K562 (cell line): ENCODE results near the gene ALOXE3. TPM values are rescaled to one million over a fixed set of nuclear protein-coding genes. Genes with fewer than 3 reads are reported as not detected.

Experiments
- ARHGAP35 ChIP-seq: fragments of 450-650 bp; IDR thresholded peaks from 2 replicates; pipeline ENCODE4 v1.6.1; 2018; ENCODE audit not compliant: partially characterized antibody
- C11orf30 ChIP-seq: fragments of 450-650 bp; IDR thresholded peaks from 2 replicates; pipeline ENCODE4 v1.6.1; 2016; ENCODE audit warnings: low read depth, mild to moderate bottlenecking
- CBX3 ChIP-seq, 2 experiments: IDR thresholded peaks; 1 replicate in 1 of 2; 2 replicates in 1 of 2; pipeline ENCODE4 v1.6.1; 2012; ENCODE audit warnings: inconsistent platforms in 2 of 2, low read length in 2 of 2, borderline replicate concordance in 1 of 2, control low read depth in 1 of 2
- CCAR2 ChIP-seq: fragments of 200-400 bp; formaldehyde crosslinking; IDR thresholded peaks from 2 replicates; pipeline ENCODE4 v1.6.1; 2017; ENCODE audit warnings: mild to moderate bottlenecking, low read depth, low read length
- CHCHD3 ChIP-seq: fragments of 250-450 bp; sonication (Bioruptor Pico); IDR thresholded peaks from 2 replicates; pipeline ENCODE4 v2.1.2; 2022; ENCODE audit warnings: mild to moderate bottlenecking
- CHD2 ChIP-seq: IDR thresholded peaks from 2 replicates; pipeline ENCODE4 v1.6.1; 2011; ENCODE audit warnings: low read depth, low read length
- EHMT2 ChIP-seq: fragments of 450-650 bp; IDR thresholded peaks from 2 replicates; pipeline ENCODE4 v1.6.1; 2018; ENCODE audit warnings: antibody characterized with exemption
- GATAD2A ChIP-seq: fragments of 450-650 bp; IDR thresholded peaks from 2 replicates; pipeline ENCODE4 v1.6.1; 2017
- HOXB6 ChIP-seq: fragments of 250-450 bp; sonication (Bioruptor Pico); IDR thresholded peaks from 2 replicates; pipeline ENCODE4 v1.5.1; 2022; ENCODE audit warnings: mild to moderate bottlenecking, borderline replicate concordance
- MAFK ChIP-seq: IDR thresholded peaks from 2 replicates; pipeline ENCODE4 v1.6.1; 2011; ENCODE audit warnings: low read length, improper control_type of control experiment
- MYNN ChIP-seq, 2 experiments: sonication (generic); formaldehyde crosslinking in 1 of 2; IDR thresholded peaks; 2 replicates each; pipeline versions ENCODE4 v1.5.0 to v1.6.1; 2016 to 2020; ENCODE audit warnings: antibody characterized with exemption in 1 of 2, missing genetic modification reagents in 1 of 2
- PML ChIP-seq: IDR thresholded peaks from 2 replicates; pipeline ENCODE4 v1.6.1; 2012; ENCODE audit warnings: low read length, inconsistent platforms
- SAFB ChIP-seq: fragments of 200-400 bp; formaldehyde crosslinking; IDR thresholded peaks from 2 replicates; pipeline ENCODE4 v1.6.1; 2017; ENCODE audit warnings: low read depth, low read length, borderline replicate concordance
- WHSC1 ChIP-seq: IDR thresholded peaks from one replicate; pipeline ENCODE4 v1.6.1; 2012; ENCODE audit warnings: low read length, control low read depth, inconsistent platforms
- ZNF3 ChIP-seq: fragments of 250-450 bp; sonication (Bioruptor Pico); IDR thresholded peaks from 2 replicates; pipeline ENCODE4 v1.5.0; 2021; ENCODE audit warnings: mild to moderate bottlenecking, moderate library complexity
- ZNF668 ChIP-seq: fragments of 250-450 bp; sonication (Bioruptor Pico); IDR thresholded peaks from 2 replicates; pipeline ENCODE4 v1.8.0; 2022; ENCODE audit warnings: mild to moderate bottlenecking, inconsistent platforms
- ZNF699 ChIP-seq: fragments of 250-450 bp; sonication (Bioruptor Pico); IDR thresholded peaks from 2 replicates; pipeline ENCODE4 v1.8.0; 2021; ENCODE audit warnings: mild to moderate bottlenecking, moderate library complexity; ENCODE audit not compliant: insufficient replicate concordance
- ZNF778 ChIP-seq: fragments of 450-650 bp; formaldehyde crosslinking; IDR thresholded peaks from 2 replicates; pipeline ENCODE4 v1.4.0; 2020; ENCODE audit warnings: mild to moderate bottlenecking, moderate library complexity
- polyA plus RNA-seq, 8 experiments: library from polyadenylated mRNA; depleted of rRNA in 4 of 8; stranded (reverse) in 5 of 8; unstranded in 3 of 8; fragments of >200 nt; fragmentation: Nextera tagmentation in 2 of 8; fragmentation: Illumina TruSeq in 1 of 8; extraction: Ambion mirVana in 2 of 8; extraction: Trizol in 1 of 8; gene quantifications; 2 replicates each; pipeline versions ENCODE4 v1.2.1 to v1.2.3, GENCODE V29; 2011 to 2014; ENCODE audit warnings: inconsistent platforms in 1 of 8, missing spikeins in 1 of 8
- total RNA-seq, 7 experiments: library from RNA; depleted of rRNA in 6 of 7; stranded (reverse); fragments of >200 nt in 6 of 7; fragmentation: Illumina TruSeq in 2 of 7; extraction: Trizol in 2 of 7; gene quantifications; 2 replicates each; pipeline versions ENCODE4 v1.2.1 to v1.2.3, GENCODE V29; 2011 to 2021; ENCODE audit warnings: low replicate concordance in 1 of 7
- TF ChIP-seq, protein P1 (sequence below): sonication (generic); formaldehyde crosslinking; IDR thresholded peaks from 2 replicates; pipeline ENCODE4 v1.8.0; 2023; ENCODE audit warnings: missing genetic modification reagents, mild to moderate bottlenecking, borderline replicate concordance
- TF ChIP-seq, protein P2 (sequence below): fragments of 450-650 bp; IDR thresholded peaks from 2 replicates; pipeline ENCODE4 v1.6.1; 2017; ENCODE audit warnings: mild to moderate bottlenecking, moderate library complexity
- TF ChIP-seq, protein P3 (sequence below): fragments of 450-650 bp; formaldehyde crosslinking; IDR thresholded peaks from 2 replicates; pipeline ENCODE4 v1.4.0; 2022; ENCODE audit warnings: missing genetic modification characterization
- TF ChIP-seq, protein P4 (sequence below): sonication (generic); formaldehyde crosslinking; IDR thresholded peaks from 2 replicates; pipeline ENCODE4 v1.8.0; 2023; ENCODE audit warnings: mild to moderate bottlenecking, missing genetic modification reagents

ALOXE3 gene
- total and polyA plus RNA-seq, 9 of the 15 experiments (the other 6 are each of a cell fraction or from before 2014, with no cell fraction given), result 0.04 TPM; not detected in 8

DNA sequence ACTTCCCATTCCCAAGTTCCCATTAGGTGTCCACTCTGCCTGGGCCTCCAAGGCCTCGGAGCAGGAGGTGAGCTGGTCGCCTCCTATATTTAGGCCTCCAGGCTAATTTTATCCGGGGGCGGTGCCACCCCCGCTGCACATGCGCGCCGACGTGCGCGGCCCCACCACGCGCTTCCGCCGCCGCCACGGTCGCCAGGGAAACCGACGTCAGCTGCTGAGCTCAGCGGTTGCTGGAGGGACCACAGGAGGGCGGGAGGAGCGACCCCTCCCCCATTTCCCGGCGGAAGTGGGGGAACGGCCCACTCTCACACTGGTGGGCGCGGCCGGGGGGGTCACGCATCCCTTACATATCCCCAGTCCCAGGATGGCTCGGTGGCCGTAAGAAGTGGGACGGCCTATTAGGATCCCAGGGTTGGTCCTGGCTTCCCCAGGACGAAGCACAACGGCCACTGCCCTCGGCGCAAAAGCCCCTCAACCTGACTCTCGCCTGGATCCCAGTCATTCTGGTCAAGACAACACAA is 32.9 kb upstream of the ALOXE3 start (continued):
- no peak for TF ChIP-seq CCAR2
- no peak for TF ChIP-seq SAFB
- no peak for TF ChIP-seq CHD2
- no peak for TF ChIP-seq GATAD2A
- TF ChIP-seq PML, result no peak
- TF ChIP-seq, protein P1, sequence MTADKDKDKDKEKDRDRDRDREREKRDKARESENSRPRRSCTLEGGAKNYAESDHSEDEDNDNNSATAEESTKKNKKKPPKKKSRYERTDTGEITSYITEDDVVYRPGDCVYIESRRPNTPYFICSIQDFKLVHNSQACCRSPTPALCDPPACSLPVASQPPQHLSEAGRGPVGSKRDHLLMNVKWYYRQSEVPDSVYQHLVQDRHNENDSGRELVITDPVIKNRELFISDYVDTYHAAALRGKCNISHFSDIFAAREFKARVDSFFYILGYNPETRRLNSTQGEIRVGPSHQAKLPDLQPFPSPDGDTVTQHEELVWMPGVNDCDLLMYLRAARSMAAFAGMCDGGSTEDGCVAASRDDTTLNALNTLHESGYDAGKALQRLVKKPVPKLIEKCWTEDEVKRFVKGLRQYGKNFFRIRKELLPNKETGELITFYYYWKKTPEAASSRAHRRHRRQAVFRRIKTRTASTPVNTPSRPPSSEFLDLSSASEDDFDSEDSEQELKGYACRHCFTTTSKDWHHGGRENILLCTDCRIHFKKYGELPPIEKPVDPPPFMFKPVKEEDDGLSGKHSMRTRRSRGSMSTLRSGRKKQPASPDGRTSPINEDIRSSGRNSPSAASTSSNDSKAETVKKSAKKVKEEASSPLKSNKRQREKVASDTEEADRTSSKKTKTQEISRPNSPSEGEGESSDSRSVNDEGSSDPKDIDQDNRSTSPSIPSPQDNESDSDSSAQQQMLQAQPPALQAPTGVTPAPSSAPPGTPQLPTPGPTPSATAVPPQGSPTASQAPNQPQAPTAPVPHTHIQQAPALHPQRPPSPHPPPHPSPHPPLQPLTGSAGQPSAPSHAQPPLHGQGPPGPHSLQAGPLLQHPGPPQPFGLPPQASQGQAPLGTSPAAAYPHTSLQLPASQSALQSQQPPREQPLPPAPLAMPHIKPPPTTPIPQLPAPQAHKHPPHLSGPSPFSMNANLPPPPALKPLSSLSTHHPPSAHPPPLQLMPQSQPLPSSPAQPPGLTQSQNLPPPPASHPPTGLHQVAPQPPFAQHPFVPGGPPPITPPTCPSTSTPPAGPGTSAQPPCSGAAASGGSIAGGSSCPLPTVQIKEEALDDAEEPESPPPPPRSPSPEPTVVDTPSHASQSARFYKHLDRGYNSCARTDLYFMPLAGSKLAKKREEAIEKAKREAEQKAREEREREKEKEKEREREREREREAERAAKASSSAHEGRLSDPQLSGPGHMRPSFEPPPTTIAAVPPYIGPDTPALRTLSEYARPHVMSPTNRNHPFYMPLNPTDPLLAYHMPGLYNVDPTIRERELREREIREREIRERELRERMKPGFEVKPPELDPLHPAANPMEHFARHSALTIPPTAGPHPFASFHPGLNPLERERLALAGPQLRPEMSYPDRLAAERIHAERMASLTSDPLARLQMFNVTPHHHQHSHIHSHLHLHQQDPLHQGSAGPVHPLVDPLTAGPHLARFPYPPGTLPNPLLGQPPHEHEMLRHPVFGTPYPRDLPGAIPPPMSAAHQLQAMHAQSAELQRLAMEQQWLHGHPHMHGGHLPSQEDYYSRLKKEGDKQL (CRISPR knock-in tag), result no peak
- no peak for TF ChIP-seq ARHGAP35
- TF ChIP-seq CBX3 (IDR thresholded peaks at IDR 0.05; ENCODE audit: borderline replicate concordance in 1 of 2, low read length in 2 of 2), result no peak
- no peak for TF ChIP-seq ZNF778 (CRISPR knock-in tag)
- TF ChIP-seq EHMT2, result no peak
- TF ChIP-seq, protein P2, sequence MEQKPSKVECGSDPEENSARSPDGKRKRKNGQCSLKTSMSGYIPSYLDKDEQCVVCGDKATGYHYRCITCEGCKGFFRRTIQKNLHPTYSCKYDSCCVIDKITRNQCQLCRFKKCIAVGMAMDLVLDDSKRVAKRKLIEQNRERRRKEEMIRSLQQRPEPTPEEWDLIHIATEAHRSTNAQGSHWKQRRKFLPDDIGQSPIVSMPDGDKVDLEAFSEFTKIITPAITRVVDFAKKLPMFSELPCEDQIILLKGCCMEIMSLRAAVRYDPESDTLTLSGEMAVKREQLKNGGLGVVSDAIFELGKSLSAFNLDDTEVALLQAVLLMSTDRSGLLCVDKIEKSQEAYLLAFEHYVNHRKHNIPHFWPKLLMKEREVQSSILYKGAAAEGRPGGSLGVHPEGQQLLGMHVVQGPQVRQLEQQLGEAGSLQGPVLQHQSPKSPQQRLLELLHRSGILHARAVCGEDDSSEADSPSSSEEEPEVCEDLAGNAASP, result no peak
- TF ChIP-seq, protein P3, sequence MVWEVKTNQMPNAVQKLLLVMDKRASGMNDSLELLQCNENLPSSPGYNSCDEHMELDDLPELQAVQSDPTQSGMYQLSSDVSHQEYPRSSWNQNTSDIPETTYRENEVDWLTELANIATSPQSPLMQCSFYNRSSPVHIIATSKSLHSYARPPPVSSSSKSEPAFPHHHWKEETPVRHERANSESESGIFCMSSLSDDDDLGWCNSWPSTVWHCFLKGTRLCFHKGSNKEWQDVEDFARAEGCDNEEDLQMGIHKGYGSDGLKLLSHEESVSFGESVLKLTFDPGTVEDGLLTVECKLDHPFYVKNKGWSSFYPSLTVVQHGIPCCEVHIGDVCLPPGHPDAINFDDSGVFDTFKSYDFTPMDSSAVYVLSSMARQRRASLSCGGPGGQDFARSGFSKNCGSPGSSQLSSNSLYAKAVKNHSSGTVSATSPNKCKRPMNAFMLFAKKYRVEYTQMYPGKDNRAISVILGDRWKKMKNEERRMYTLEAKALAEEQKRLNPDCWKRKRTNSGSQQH (CRISPR knock-in tag), result no peak
- no peak for TF ChIP-seq ZNF668 (CRISPR knock-in tag)
- peak; percentile 19; the same call in 1 of the 2 replicates for TF ChIP-seq MAFK
- TF ChIP-seq MYNN (IDR thresholded peaks at IDR 0.05), result no peak
- TF ChIP-seq MYNN (CRISPR knock-in tag; IDR thresholded peaks at IDR 0.05), result no peak
- TF ChIP-seq WHSC1, result no peak
- no peak for TF ChIP-seq C11orf30
- no peak for TF ChIP-seq ZNF3 (CRISPR knock-in tag)
- TF ChIP-seq HOXB6 (CRISPR knock-in tag), result no peak
- TF ChIP-seq ZNF699 (CRISPR knock-in tag), result no peak
- TF ChIP-seq, protein P4, sequence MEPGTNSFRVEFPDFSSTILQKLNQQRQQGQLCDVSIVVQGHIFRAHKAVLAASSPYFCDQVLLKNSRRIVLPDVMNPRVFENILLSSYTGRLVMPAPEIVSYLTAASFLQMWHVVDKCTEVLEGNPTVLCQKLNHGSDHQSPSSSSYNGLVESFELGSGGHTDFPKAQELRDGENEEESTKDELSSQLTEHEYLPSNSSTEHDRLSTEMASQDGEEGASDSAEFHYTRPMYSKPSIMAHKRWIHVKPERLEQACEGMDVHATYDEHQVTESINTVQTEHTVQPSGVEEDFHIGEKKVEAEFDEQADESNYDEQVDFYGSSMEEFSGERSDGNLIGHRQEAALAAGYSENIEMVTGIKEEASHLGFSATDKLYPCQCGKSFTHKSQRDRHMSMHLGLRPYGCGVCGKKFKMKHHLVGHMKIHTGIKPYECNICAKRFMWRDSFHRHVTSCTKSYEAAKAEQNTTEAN (CRISPR knock-in tag), result no peak
- no peak for TF ChIP-seq CHCHD3
